Hypothalamus (tissue), 51 donors: ENCODE measurements around the gene APP.
"Not testable (repeated sequence)": the region's sequence is repeated elsewhere in the genome, so short reads cannot be mapped to it uniquely, and the experiment has no call there.

Source experiments
- DNase-seq, 51 donors: peaks; one replicate each; lab custom pipeline; 2025; lab: John Stamatoyannopoulos, UW

Gene APP

DNA sequence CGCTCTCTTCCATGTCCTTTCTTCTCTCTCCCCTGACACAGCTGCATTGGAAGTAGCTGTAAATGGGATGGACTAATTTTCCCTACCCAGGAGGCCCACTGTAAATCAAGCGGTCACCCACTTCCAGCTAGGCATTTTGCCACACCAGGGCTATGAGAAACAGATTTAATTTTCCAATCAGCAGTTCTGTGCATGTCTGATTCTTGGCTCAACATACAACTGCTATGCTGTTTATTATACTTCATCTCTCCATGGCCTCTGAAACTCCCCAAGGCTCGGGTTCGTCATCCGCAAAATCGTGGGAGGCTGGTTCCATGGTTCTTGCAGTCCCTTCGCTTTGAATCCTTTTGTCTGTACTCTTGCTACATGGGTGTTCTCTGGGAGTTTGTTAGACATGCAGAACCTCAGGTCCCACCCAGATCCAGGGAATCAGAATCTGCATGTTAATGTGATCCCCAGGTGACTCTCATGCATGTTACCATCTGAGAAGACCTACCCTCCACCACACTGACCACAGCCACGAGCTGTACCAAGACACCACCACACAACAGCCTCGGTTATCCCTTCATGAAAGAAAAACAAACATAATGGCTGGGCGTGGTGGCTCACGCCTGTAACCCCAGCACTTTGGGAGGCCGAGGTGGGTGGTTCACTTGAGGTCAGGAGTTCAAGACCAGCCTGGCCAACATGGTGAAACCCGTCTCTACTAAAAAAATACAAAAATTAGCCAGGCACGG lies 245.3 kb downstream of the APP start:
- DNase-seq, result peak in 11 of 51 donors; percentile 17 to 73 (median 39)

- DNase-seq, result not testable (repeated sequence)
These were observed 252.4 kb downstream of the APP start for GRCh38 chr21:25918152-25918551.

DNA sequence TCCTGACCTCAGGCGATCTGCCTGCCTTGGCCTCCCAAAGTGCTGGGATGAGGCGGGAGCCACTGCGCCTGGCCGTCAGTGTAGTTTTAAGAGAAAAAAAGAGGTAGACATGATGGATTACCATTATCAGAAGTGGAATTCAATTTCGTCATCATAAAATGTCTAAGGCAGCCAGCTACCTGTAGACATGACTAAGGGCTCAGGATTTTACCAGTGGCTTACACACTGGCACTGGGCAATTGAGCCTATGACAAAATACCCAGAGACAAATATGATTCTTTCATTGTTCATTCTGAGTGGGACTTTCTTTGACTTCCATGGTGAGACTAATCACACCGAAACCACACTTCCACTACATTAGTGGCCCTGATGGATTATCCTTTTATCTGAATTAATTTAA lies 254.3 kb downstream of the APP start:
- no peak for DNase-seq

DNA sequence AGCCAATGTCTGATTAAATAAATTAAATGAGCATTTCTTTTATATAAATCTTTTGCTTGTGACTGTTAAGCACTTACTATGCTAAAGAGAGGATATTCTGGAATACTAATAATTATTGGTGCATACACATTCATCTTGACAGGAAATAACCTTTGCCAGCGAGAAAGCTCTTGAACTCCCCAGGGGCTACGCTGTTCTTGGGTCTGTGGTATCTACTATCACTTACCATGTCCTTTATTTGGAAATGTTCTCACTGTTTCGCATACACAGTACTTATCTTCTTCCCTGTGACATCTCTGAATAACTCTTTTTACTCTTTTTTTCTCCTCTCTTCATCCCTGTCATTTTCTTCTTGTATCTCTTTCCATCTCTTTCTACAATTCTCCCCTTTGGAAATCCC lies 257.1 kb downstream of the APP start:
- DNase-seq, result no peak

- DNase-seq, result no peak
These were observed 258.2 kb downstream of the APP start for GRCh38 chr21:25912402-25912746.

DNA sequence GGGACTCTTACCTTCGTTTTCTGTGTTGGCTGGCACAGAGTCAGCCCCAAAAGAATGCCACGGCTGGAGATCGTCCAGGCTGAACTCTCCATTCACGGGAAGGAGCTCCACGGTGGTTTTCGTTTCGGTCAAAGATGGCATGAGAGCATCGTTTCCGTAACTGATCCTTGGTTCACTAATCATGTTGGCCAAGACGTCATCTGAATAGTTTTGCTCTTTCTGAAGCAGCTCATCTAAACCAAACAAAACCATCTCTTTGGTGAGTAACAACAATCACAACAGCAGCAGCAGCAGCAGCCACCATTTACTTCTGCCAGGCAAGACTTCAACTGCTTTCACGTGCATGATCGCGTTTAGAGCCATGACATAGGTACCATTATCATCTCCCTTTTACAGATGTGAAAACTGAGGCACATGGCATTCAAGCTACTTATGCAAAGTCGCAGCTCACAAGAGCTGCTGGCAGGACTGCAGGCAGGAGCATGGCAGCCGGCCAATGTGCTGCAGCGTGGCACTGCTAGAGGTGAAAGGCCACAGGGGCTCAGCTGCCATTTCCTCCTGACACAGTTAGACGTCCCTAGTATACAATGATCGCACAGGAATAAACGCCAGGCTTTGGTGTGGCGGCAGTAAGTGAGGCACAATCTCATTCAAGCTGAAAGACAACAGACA lies 258.7 kb downstream of the APP start:
- DNase-seq, result peak in 25 of 51 donors; percentile 6 to 73 (median 36)

DNA sequence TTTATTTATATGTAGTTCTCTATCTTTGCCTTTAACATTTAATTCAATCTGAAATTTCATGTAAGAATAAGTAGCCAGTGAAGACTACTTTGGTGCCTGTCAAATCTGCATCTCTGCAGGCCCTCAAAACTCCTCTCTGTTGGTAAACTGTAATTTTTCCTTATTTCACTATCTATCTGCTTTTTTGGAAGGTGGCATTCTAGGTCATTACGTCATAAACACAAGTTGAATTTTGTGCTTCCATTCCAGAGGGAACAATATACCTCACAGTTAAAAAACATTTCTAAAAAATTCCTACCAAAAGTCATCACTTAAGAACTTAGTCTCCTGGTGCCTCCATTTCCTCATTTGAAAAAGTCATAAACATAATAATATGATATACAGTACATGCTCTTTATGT lies 259.8 kb downstream of the APP start:
- DNase-seq, result no peak

GRCh38 chr21:25909341-25909740 lies 261.2 kb downstream of the APP start:
- DNase-seq, result no peak

GRCh38 chr21:25908495-25908894 lies 262.1 kb downstream of the APP start:
- no peak for DNase-seq

- peak in 8 of 51 donors; percentile 12 to 57 (median 22) for DNase-seq
These were observed 262.8 kb downstream of the APP start for GRCh38 chr21:25907573-25908275.

DNA sequence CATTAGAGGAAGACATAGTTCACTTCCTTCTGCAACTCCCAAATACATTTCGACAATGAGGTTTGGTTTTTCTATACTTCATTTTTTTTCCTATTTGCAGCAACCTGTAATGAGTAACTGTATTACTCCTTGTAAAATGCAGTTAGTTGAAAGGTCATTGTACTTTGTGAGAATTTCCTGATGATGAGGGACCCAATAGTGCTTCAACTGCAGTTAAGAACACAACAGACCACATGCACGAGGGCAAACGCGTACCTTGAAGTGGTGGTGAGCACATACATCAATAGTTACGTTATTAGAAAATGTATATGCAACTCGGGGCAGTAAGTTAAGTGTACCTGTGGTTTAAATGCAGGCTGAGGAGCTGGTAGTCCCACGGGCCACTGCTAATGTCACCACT lies 264.0 kb downstream of the APP start:
- no peak for DNase-seq

DNA sequence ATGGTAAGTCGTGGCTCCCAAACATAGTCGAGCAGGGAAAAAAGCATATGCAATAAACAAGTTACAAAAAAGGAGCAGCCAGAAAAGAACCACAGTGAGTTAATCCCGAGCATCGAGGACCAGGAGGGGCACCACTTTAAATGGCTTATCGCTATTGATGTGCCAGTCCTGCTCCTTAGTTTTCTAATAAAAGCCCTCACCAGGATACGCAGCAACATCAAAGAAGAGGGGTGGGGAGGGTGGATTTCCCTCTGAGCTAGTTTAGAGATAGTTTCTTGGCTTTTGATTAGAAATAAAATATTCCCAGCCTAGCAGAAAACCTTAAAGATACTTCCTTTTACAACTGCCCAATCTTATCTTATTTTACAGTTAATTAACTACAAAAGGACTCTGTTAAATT lies 265.4 kb downstream of the APP start:
- no peak for DNase-seq

GRCh38 chr21:25904044-25904695 lies 266.4 kb downstream of the APP start:
- no peak for DNase-seq

- no peak for DNase-seq
These were observed 267.0 kb downstream of the APP start for GRCh38 chr21:25903607-25904006.

- DNase-seq, result no peak
These were observed 269.1 kb downstream of the APP start for GRCh38 chr21:25901330-25901979.

- no peak for DNase-seq
These were observed 271.9 kb downstream of the APP start for GRCh38 chr21:25898671-25899070.

DNA sequence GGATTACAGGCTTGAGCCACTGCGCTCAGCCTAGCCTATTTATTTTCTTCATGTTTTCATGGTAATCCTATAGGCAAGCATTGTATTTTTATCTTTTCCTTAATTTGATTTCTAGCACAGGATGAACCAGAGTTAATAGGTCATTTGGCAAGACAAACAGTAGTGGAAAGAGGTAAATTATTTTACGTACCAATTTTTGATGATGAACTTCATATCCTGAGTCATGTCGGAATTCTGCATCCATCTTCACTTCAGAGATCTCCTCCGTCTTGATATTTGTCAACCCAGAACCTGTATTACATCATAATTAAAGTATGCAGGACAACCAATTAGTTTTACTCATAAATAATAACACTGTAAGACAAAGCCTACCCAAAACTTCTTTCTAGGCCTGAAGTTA lies 273.2 kb downstream of the APP start:
- DNase-seq, result no peak

DNA sequence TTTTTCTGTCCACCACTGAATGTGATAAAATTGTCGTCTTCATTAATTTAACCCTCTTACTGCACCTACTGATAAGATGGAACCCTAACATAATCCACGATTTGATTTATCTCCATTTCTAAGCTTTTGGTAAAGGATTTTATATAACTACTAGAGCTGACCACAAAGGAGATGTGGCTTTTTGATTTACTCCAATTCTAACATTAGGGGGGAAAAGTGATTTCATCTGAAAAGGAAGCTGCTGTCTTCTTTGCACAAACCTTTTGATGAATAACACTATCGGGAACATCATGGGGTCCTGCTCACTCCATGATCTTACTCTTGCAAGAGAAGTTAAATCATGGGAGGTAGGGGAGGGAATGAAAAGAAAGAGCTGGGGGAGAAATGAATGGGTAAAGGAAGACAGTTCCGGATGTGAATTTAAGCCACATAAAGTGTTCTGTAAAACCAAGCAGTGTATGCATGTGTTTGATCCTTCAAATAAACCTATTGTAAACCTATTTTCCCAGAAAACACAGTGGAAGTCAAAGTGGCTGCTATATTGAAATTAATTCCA lies 274.0 kb downstream of the APP start:
- DNase-seq, result no peak

DNA sequence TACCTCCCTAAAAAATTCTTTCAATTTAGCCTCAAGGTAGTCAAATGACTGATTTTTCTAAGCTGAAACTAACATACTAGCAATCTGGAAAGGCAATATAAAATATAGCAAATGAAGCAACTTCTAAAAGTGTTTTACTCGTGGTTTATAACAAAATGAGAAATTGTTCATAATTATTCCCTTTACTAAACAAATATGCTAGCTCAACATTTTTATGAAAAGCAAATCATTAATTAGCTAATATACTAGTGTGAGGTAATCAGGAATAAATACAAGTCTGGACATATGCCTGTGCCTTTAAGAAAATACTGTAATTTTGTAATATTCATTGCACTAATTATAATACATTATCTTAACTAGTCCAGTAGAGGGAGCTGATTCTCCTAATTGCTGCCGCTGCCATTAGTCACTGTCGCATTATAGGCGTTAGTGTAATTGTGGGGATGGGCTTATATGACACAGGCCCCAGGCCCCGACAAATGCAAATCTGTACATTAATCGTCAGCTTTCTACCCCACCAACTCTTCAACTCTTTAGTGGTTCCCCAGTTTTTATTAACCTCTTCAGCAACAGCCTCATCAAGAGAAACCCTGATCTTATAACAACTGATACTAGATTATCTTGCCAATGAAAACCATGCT lies 274.9 kb downstream of the APP start:
- DNase-seq, result peak in 8 of 51 donors; percentile 7 to 71 (median 14)

GRCh38 chr21:25893191-25893590 lies 277.4 kb downstream of the APP start:
- no peak for DNase-seq
